IMR-90 (cell line): ENCODE measurements around the gene VPS26B. TPM values are rescaled to one million over a fixed set of nuclear protein-coding genes. Genes with fewer than 3 reads are reported as not detected.

Source experiments
- ATAC-seq: fragments of 200-7000 bp; cut with Tn5 transposase; 2 replicates; pipeline ENCODE4 v1.9.1; 2020; ENCODE audit warnings: low read depth, mild to moderate bottlenecking, moderate library complexity
- BruUV-seq: library from RNA; stranded (reverse); fragments of 400-500 nt; replicated peaks from 2 replicates; lab custom pipeline; 2021; lab: Mats Ljungman, UMichigan
- CTCF ChIA-PET: fragments of 300-600 bp; formaldehyde crosslinking; extraction: SDS; loops from one replicate; lab custom pipeline; 2021; ENCODE audit warnings: antibody characterized with exemption; lab: Yijun Ruan, JAX
- POLR2A ChIA-PET: fragments of 300-600 bp; sonication (Branson Sonifier 250); formaldehyde crosslinking; loops from one replicate; lab custom pipeline; 2022; ENCODE audit warnings: antibody characterized with exemption; ENCODE audit not compliant: unreplicated experiment; lab: Charles Lee
- DNase-seq: peaks from one replicate; pipeline ENCODE4 v3.0.0; 2013
- H2AFZ ChIP-seq: replicated peaks from 2 replicates; pipeline ENCODE3; 2013; ENCODE audit warnings: low read length, mild to moderate bottlenecking; ENCODE audit not compliant: poor library complexity
- H2AK5ac ChIP-seq: 2 replicates; pipeline ENCODE4 v1.6.1; 2013; ENCODE audit warnings: low read depth, low read length, inconsistent platforms
- H2AK9ac ChIP-seq: replicated peaks from 2 replicates; pipeline ENCODE3; 2013; ENCODE audit warnings: mild to moderate bottlenecking, low read depth, low read length, moderate library complexity; ENCODE audit not compliant: poor library complexity
- H2BK120ac ChIP-seq: 2 replicates; pipeline ENCODE4 v1.6.1; 2013; ENCODE audit warnings: low read depth, low read length, inconsistent platforms
- H2BK15ac ChIP-seq: 3 replicates; pipeline ENCODE4 v1.6.1; 2013; ENCODE audit warnings: low read depth, low read length, inconsistent platforms
- H2BK20ac ChIP-seq: 2 replicates; pipeline ENCODE4 v1.6.1; 2013; ENCODE audit warnings: low read depth, mild to moderate bottlenecking, inconsistent platforms, low read length, moderate library complexity
- H2BK5ac ChIP-seq: 2 replicates; pipeline ENCODE4 v1.6.1; 2013; ENCODE audit warnings: mild to moderate bottlenecking, low read depth, low read length, inconsistent platforms; ENCODE audit not compliant: poor library complexity, severe bottlenecking
- H3K14ac ChIP-seq: replicated peaks from 2 replicates; pipeline ENCODE4 v1.6.1; 2013; ENCODE audit warnings: low read depth, low read length, inconsistent platforms
- H3K18ac ChIP-seq: 2 replicates; pipeline ENCODE4 v1.6.1; 2013; ENCODE audit warnings: low read depth, low read length, control low read depth
- H3K23ac ChIP-seq: 2 replicates; pipeline ENCODE4 v1.6.1; 2013; ENCODE audit warnings: low read depth, low read length, inconsistent platforms
- H3K27ac ChIP-seq: 2 replicates; pipeline ENCODE4 v1.5.1; 2013; ENCODE audit warnings: mild to moderate bottlenecking, control low read depth, low read length; ENCODE audit not compliant: insufficient read depth
- H3K27me3 ChIP-seq: 2 replicates; pipeline ENCODE4 v1.6.1; 2013; ENCODE audit warnings: low read length; ENCODE audit not compliant: control insufficient read depth, insufficient read depth
- H3K36me3 ChIP-seq: 2 replicates; pipeline ENCODE4 v1.6.1; 2013; ENCODE audit warnings: low read length, mixed read lengths; ENCODE audit not compliant: control insufficient read depth, insufficient read depth
- H3K4ac ChIP-seq: 2 replicates; pipeline ENCODE4 v1.6.1; 2013; ENCODE audit warnings: low read depth, low read length, inconsistent platforms
- H3K4me1 ChIP-seq: 2 replicates; pipeline ENCODE4 v1.6.1; 2013; ENCODE audit warnings: low read length, mixed read lengths; ENCODE audit not compliant: control insufficient read depth, insufficient read depth
- H3K4me2 ChIP-seq: 2 replicates; pipeline ENCODE4 v1.6.1; 2013; ENCODE audit warnings: low read depth, mild to moderate bottlenecking, control low read depth, low read length, moderate library complexity
- H3K4me3 ChIP-seq: 2 replicates; pipeline ENCODE4 v1.5.1; 2013; ENCODE audit warnings: low read depth, mild to moderate bottlenecking, control low read depth, low read length, moderate library complexity; ENCODE audit not compliant: insufficient read depth
- H3K56ac ChIP-seq: 2 replicates; pipeline ENCODE4 v1.6.1; 2013; ENCODE audit warnings: low read length, inconsistent platforms; ENCODE audit not compliant: insufficient read depth; ENCODE audit errors: extremely low read depth
- H3K79me1 ChIP-seq, 2 experiments: 2 replicates each; pipeline ENCODE4 v1.6.1; 2013; ENCODE audit warnings: low read length in 2 of 2, inconsistent platforms in 1 of 2, low read depth in 1 of 2
- H3K9ac ChIP-seq: 2 replicates; pipeline ENCODE4 v1.6.1; 2013; ENCODE audit warnings: low read depth, low read length, control low read depth
- H3K9me1 ChIP-seq: 2 replicates; pipeline ENCODE4 v1.6.1; 2013; ENCODE audit warnings: low read length, inconsistent platforms; ENCODE audit not compliant: insufficient read depth
- H3K9me3 ChIP-seq: 2 replicates; pipeline ENCODE4 v1.6.1; 2013; ENCODE audit warnings: low read length; ENCODE audit not compliant: control insufficient read depth, insufficient read depth
- H4K20me1 ChIP-seq: 2 replicates; pipeline ENCODE4 v1.6.1; 2013; ENCODE audit warnings: low read length, inconsistent platforms; ENCODE audit not compliant: insufficient read depth
- H4K5ac ChIP-seq: 2 replicates; pipeline ENCODE4 v1.6.1; 2013; ENCODE audit warnings: mild to moderate bottlenecking, low read depth, low read length, control low read depth
- H4K8ac ChIP-seq, 2 experiments: 2 replicates each; pipeline ENCODE4 v1.6.1; 2013; ENCODE audit warnings: low read depth in 2 of 2, low read length in 2 of 2, control low read depth in 1 of 2, inconsistent platforms in 1 of 2
- H4K91ac ChIP-seq: 2 replicates; pipeline ENCODE4 v1.6.1; 2013; ENCODE audit warnings: low read depth, low read length, inconsistent platforms; ENCODE audit not compliant: insufficient read depth
- CEBPB ChIP-seq: IDR thresholded peaks from 2 replicates; pipeline ENCODE4 v1.6.1; 2012; ENCODE audit warnings: low read depth, low read length, improper control_type of control experiment
- MAZ ChIP-seq: IDR thresholded peaks from 2 replicates; pipeline ENCODE4 v1.6.1; 2012; ENCODE audit warnings: low read depth, mild to moderate bottlenecking, low read length, improper control_type of control experiment, moderate library complexity, borderline replicate concordance
- WGBS, 2 experiments: methylation state at CpG; one replicate each; pipeline versions ENCODE4 v1.1.5 to v1.1.7; 2013; ENCODE audit warnings: missing lambda C conversion rate in 2 of 2; ENCODE audit not compliant: insufficient read length in 1 of 2; ENCODE audit errors: extremely low coverage in 2 of 2; 5-methylcytosine and 5-hydroxymethylcytosine counted together
- dilution Hi-C: fragments of 300-500 bp; cut with HindIII; formaldehyde crosslinking; loops from one replicate; pipeline ENCODE4 v1.14.3; 2018; ENCODE audit warnings: low sequenced_read_pairs; ENCODE audit not compliant: unreplicated experiment
- in situ Hi-C: fragments of 300-500 bp; cut with MboI; formaldehyde crosslinking; loops from 3 replicates; pipeline ENCODE4 v1.14.3; 2019; ENCODE audit warnings: low sequenced_read_pairs, inconsistent platforms, mixed read lengths
- intact Hi-C: fragments of 100-400 bp; cut with micrococcal nuclease; formaldehyde crosslinking; loops from 2 replicates; pipeline ENCODE4 v1.10.0; 2022
- polyA plus RNA-seq, 3 experiments: library from polyadenylated mRNA; depleted of rRNA; stranded (reverse); fragments of >200 nt; gene quantifications; 2 replicates each; pipeline ENCODE4 v1.2.3, GENCODE V29; 2012; ENCODE audit warnings: low replicate concordance in 1 of 3
- total RNA-seq: library from RNA; depleted of rRNA; stranded (reverse); fragments of >200 nt; gene quantifications from 2 replicates; pipeline ENCODE4 v1.2.3, GENCODE V29; 2012

The VPS26B gene
- total and polyA plus RNA-seq, 2 of the 4 experiments (the other 2 are of a cell fraction): 41.6 to 51.1 TPM

DNA sequence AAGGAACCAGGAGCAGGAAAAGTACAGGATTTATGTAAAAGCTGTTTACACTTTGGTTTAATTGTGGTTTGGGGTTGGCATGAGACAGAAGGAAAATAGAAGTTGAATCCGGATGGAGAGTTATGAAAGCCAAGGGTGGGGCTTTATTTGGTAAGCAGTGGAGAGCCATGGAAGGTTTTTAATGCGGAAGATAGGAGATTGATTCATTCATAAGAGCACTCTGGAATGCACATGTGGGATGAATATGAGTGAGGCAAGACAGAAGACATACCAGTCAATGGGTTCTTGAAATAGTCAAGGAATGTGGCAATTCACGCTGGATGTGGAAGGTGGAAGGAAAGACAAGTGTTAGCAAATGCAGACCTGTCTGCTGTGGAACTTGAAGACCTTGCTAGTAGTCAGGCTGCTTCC lies 42.4 kb downstream of the VPS26B start:
- H3K9me1 ChIP-seq: no peaks in the 10 kb centered on the region
- POLR2A ChIA-PET: interaction anchor here (0.6 kb wide), 1 partner anchor 42 kb away, joined by 3 read pairs; the partner anchor contains the start of gene VPS26B
- H2BK5ac ChIP-seq: no peak overlapping the region
- DNase-seq: peak; percentile 72
- H3K4me3 ChIP-seq: no peak overlapping the region
- H3K79me1 ChIP-seq: no peaks in the 10 kb centered on the region
- H2BK20ac ChIP-seq: no peak overlapping the region
- H3K18ac ChIP-seq: no peak overlapping the region
- WGBS, 2 experiments: 10% methylated on average over 2 of the region's 3 CpGs; no CpG with 5 or more reads in 1 of the 2 experiments
- in situ Hi-C loops (no loop called here), intact Hi-C loops (no loop called here), dilution Hi-C loops (no loop called here)
- H3K14ac ChIP-seq: no peak overlapping the region
- H3K36me3 ChIP-seq: peaks cover 16% of the 10 kb centered on the region
- H3K27me3 ChIP-seq: peaks cover 13% of the 10 kb centered on the region; the same call in 1 of the 2 replicates
- H3K23ac ChIP-seq: no peak overlapping the region
- H2BK120ac ChIP-seq: no peak overlapping the region
- H3K27ac ChIP-seq: no peak overlapping the region
- H2BK15ac ChIP-seq: no peak overlapping the region
- no peak overlapping the region for H3K4ac ChIP-seq
- CTCF ChIA-PET: no interaction called here
- no peak overlapping the region for H2AK5ac ChIP-seq
- H2AFZ ChIP-seq: no peak overlapping the region
- TF ChIP-seq CEBPB (peak; percentile 68), MAZ (no peak)
- no TSS peak for BruUV-seq
- H3K56ac ChIP-seq: no peak overlapping the region
- H3K4me1 ChIP-seq: peaks cover 4% of the 10 kb centered on the region
- ATAC-seq: peak; percentile 85
- no peaks in the 10 kb centered on the region; the same call in 1 of the 2 replicates for H4K20me1 ChIP-seq
- no peak overlapping the region for H3K9ac ChIP-seq
- H4K91ac ChIP-seq: no peak overlapping the region
- H3K9me3 ChIP-seq: no peaks in the 10 kb centered on the region
- no peak overlapping the region for H4K5ac ChIP-seq
- no peak overlapping the region for H3K4me2 ChIP-seq
- no peak overlapping the region for H4K8ac ChIP-seq
- no peak overlapping the region for H2AK9ac ChIP-seq
